Inflammatory macrophage treated with lipopolysaccharide for 1 hour (primary cell): ENCODE measurements around the gene CFAP97D2.

Source experiments
- DNase-seq, 2 donors: peaks; one replicate each; pipeline ENCODE4 v3.0.0-alpha.2; 2020 to 2022

Gene CFAP97D2

GRCh38 chr13:114200399-114200911 lies 21.4 kb downstream of the CFAP97D2 start:
- DNase-seq, result no peak

- DNase-seq, result no peak
Observed at GRCh38 chr13:114202581-114202980, 23.5 kb downstream of the CFAP97D2 start.

- no peak for DNase-seq
Observed at GRCh38 chr13:114203536-114203935, 24.5 kb downstream of the CFAP97D2 start.

- DNase-seq, result no peak
Observed at GRCh38 chr13:114204894-114205293, 25.8 kb downstream of the CFAP97D2 start.

GRCh38 chr13:114208134-114208533 lies 29.1 kb downstream of the CFAP97D2 start:
- no peak for DNase-seq

- no peak for DNase-seq
Observed at GRCh38 chr13:114211446-114212157, 32.5 kb downstream of the CFAP97D2 start.

GRCh38 chr13:114212158-114212495 lies 33.1 kb downstream of the CFAP97D2 start:
- no peak for DNase-seq

GRCh38 chr13:114213980-114214379 lies 34.9 kb downstream of the CFAP97D2 start:
- DNase-seq, result no peak

GRCh38 chr13:114219392-114219791 lies 40.3 kb downstream of the CFAP97D2 start:
- no peak for DNase-seq

- DNase-seq, result peak; percentile 69 to 71
Observed at GRCh38 chr13:114222461-114222968, 43.5 kb downstream of the CFAP97D2 start.

- no peak for DNase-seq
Observed at GRCh38 chr13:114224201-114224600, 45.1 kb downstream of the CFAP97D2 start.

GRCh38 chr13:114225610-114226009 lies 46.6 kb downstream of the CFAP97D2 start:
- DNase-seq, result no peak

- DNase-seq, result no peak
Observed at GRCh38 chr13:114226088-114226487, 47.0 kb downstream of the CFAP97D2 start.

- DNase-seq, result peak; percentile 56 to 95
Observed at GRCh38 chr13:114226699-114227323, 47.8 kb downstream of the CFAP97D2 start.

- no peak for DNase-seq
Observed at GRCh38 chr13:114227528-114227927, 48.5 kb downstream of the CFAP97D2 start.

GRCh38 chr13:114228176-114228575 lies 49.1 kb downstream of the CFAP97D2 start:
- DNase-seq, result no peak

- DNase-seq, result peak; percentile 33 to 44
Observed at GRCh38 chr13:114229506-114229905, 50.4 kb downstream of the CFAP97D2 start.

- peak; percentile 40 to 52 for DNase-seq
Observed at GRCh38 chr13:114230117-114230516, 51.1 kb downstream of the CFAP97D2 start.

GRCh38 chr13:114230575-114230974 lies 51.5 kb downstream of the CFAP97D2 start:
- DNase-seq, result no peak

GRCh38 chr13:114231886-114232285 lies 52.8 kb downstream of the CFAP97D2 start:
- DNase-seq, result no peak

GRCh38 chr13:114234266-114234644 lies 55.2 kb downstream of the CFAP97D2 start:
- no peak for DNase-seq

- DNase-seq, result peak; percentile 87 to 91
Observed at GRCh38 chr13:114234645-114235421, 55.8 kb downstream of the CFAP97D2 start, which contains the start of gene CDC16. TSS of gene CDC16 (plus strand) at chr13:114234897. CDS start at chr13:114235085, 188 bp downstream.

GRCh38 chr13:114235697-114236096 lies 56.6 kb downstream of the CFAP97D2 start:
- DNase-seq, result no peak
